Measurements from ENCODE around the gene ATP6V1F. TPM values are rescaled to one million over a fixed set of nuclear protein-coding genes. Genes with fewer than 3 reads are reported as not detected.

Gene ATP6V1F
- total RNA-seq, 1 donor from 2014 or later, result 123 TPM

- no peak for TF ChIP-seq CTCF (IDR thresholded peaks at IDR 0.05; ENCODE audit: unreplicated experiment)
- Mint-ChIP-seq H3K36me3 (no peaks in the 10 kb centered on the region), H3K4me3 (no peak overlapping the region), H3K27ac (no peak overlapping the region), H3K4me1 (peaks cover under 1% of the 10 kb centered on the region), H3K27me3 (ENCODE audit: low read depth) (no peaks in the 10 kb centered on the region), H3K9me3 (no peaks in the 10 kb centered on the region)
- no peak for DNase-seq (ENCODE audit: low spot score in 2 of 2, unreplicated experiment in 2 of 2)
These were observed 15.8 kb downstream of the ATP6V1F start for GRCh38 chr7:128878226-128879105.

- no peaks in the 10 kb centered on the region for H3K9me3 Mint-ChIP-seq
- H3K4me3 Mint-ChIP-seq, result no peak overlapping the region
- TF ChIP-seq CTCF (IDR thresholded peaks at IDR 0.05; ENCODE audit: unreplicated experiment), result no peak
- no peak for DNase-seq (ENCODE audit: low spot score in 2 of 2, unreplicated experiment in 2 of 2)
- H3K27me3 Mint-ChIP-seq (ENCODE audit: low read depth), result no peaks in the 10 kb centered on the region
- peaks cover 2% of the 10 kb centered on the region for H3K4me1 Mint-ChIP-seq
- no peak overlapping the region for H3K27ac Mint-ChIP-seq
- no peaks in the 10 kb centered on the region for H3K36me3 Mint-ChIP-seq
These were observed 16.8 kb downstream of the ATP6V1F start for GRCh38 chr7:128879461-128879938.

- Mint-ChIP-seq H3K9me3 (no peaks in the 10 kb centered on the region), H3K36me3 (no peaks in the 10 kb centered on the region), H3K27ac (no peak overlapping the region), H3K4me3 (no peak overlapping the region), H3K27me3 (ENCODE audit: low read depth) (no peaks in the 10 kb centered on the region), H3K4me1 (peaks cover 2% of the 10 kb centered on the region)
- DNase-seq (ENCODE audit: low spot score in 2 of 2, unreplicated experiment in 2 of 2), result peak in 1 of 2 experiments; percentile 72
- TF ChIP-seq CTCF (IDR thresholded peaks at IDR 0.05; ENCODE audit: unreplicated experiment), result peak; percentile 42
These were observed 17.5 kb downstream of the ATP6V1F start for GRCh38 chr7:128879939-128880746.

- no peak for TF ChIP-seq CTCF (IDR thresholded peaks at IDR 0.05; ENCODE audit: unreplicated experiment)
- H3K27me3 Mint-ChIP-seq (ENCODE audit: low read depth), result no peaks in the 10 kb centered on the region
- H3K27ac Mint-ChIP-seq, result no peak overlapping the region
- H3K9me3 Mint-ChIP-seq, result no peaks in the 10 kb centered on the region
- peaks cover 2% of the 10 kb centered on the region for H3K4me1 Mint-ChIP-seq
- no peak overlapping the region for H3K4me3 Mint-ChIP-seq
- no peak for DNase-seq (ENCODE audit: low spot score in 2 of 2, unreplicated experiment in 2 of 2)
- H3K36me3 Mint-ChIP-seq, result no peaks in the 10 kb centered on the region
These were observed 18.3 kb downstream of the ATP6V1F start for GRCh38 chr7:128880791-128881457.

- Mint-ChIP-seq H3K27ac (no peak overlapping the region), H3K27me3 (ENCODE audit: low read depth) (no peaks in the 10 kb centered on the region), H3K9me3 (no peaks in the 10 kb centered on the region), H3K36me3 (no peaks in the 10 kb centered on the region), H3K4me3 (no peak overlapping the region), H3K4me1 (peaks cover 2% of the 10 kb centered on the region)
- TF ChIP-seq CTCF (IDR thresholded peaks at IDR 0.05; ENCODE audit: unreplicated experiment), result no peak
- DNase-seq (ENCODE audit: low spot score in 2 of 2, unreplicated experiment in 2 of 2), result no peak
These were observed 18.9 kb downstream of the ATP6V1F start for GRCh38 chr7:128881458-128882125.
